NCI-H526 treated with DMSO at 0.1 percent for 48 hours (cell line): ENCODE measurements around the gene DIP2C.
"Not testable (repeated sequence)": the region's sequence is repeated elsewhere in the genome, so short reads cannot be mapped to it uniquely, and the experiment has no call there.

ENCODE experiments used
- DNase-seq: peaks from one replicate; lab custom pipeline; 2025; lab: John Stamatoyannopoulos, UW

DIP2C gene

GRCh38 chr10:596131-596530 lies 93.3 kb downstream of the DIP2C start:
- DNase-seq, result not testable (repeated sequence)

GRCh38 chr10:595473-595872 lies 94.0 kb downstream of the DIP2C start:
- no peak for DNase-seq

GRCh38 chr10:594584-595270 lies 94.7 kb downstream of the DIP2C start:
- no peak for DNase-seq

- DNase-seq, result no peak
These were observed 95.5 kb downstream of the DIP2C start for GRCh38 chr10:593901-594457.

- no peak for DNase-seq
These were observed 96.0 kb downstream of the DIP2C start for GRCh38 chr10:593421-593820.

GRCh38 chr10:593016-593415 lies 96.5 kb downstream of the DIP2C start:
- no peak for DNase-seq

- DNase-seq, result no peak
These were observed 97.8 kb downstream of the DIP2C start for GRCh38 chr10:591646-592045.

- no peak for DNase-seq
These were observed 98.7 kb downstream of the DIP2C start for GRCh38 chr10:590721-591120.

GRCh38 chr10:589961-590680 lies 99.3 kb downstream of the DIP2C start:
- no peak for DNase-seq

- no peak for DNase-seq
These were observed 101.0 kb downstream of the DIP2C start for GRCh38 chr10:588246-589165.

- DNase-seq, result no peak
These were observed 102.8 kb downstream of the DIP2C start for GRCh38 chr10:586716-587115.

- no peak for DNase-seq
These were observed 103.3 kb downstream of the DIP2C start for GRCh38 chr10:586151-586550.

GRCh38 chr10:585502-585901 lies 104.0 kb downstream of the DIP2C start:
- DNase-seq, result no peak

- DNase-seq, result not testable (repeated sequence)
These were observed 104.8 kb downstream of the DIP2C start for GRCh38 chr10:584497-585290.

- DNase-seq, result no peak
These were observed 106.0 kb downstream of the DIP2C start for GRCh38 chr10:583433-583832.

- DNase-seq, result no peak
These were observed 107.6 kb downstream of the DIP2C start for GRCh38 chr10:581776-582330.

- DNase-seq, result no peak
These were observed 108.7 kb downstream of the DIP2C start for GRCh38 chr10:580778-581177.

- DNase-seq, result no peak
These were observed 113.4 kb downstream of the DIP2C start for GRCh38 chr10:576130-576465.

GRCh38 chr10:575402-576129 lies 113.9 kb downstream of the DIP2C start:
- no peak for DNase-seq

GRCh38 chr10:572696-573095 lies 116.8 kb downstream of the DIP2C start:
- no peak for DNase-seq
